Mucosa of descending colon (tissue), 3 donors: Measurements from ENCODE around the gene KRT33A. TPM values are rescaled to one million over a fixed set of nuclear protein-coding genes. Genes with fewer than 3 reads are reported as not detected.

Experiments used
- ATAC-seq: fragments of 200-7000 bp; cut with Tn5 transposase; one replicate; pipeline ENCODE4 v1.9.1; 2020; ENCODE audit warnings: mild to moderate bottlenecking, moderate library complexity
- DNase-seq, 3 donors: peaks; one replicate each; pipeline ENCODE4 v3.0.0-alpha.2; 2020
- H3K36me3 ChIP-seq: fragments of 200-600 bp; one replicate; pipeline ENCODE4 v1.8.0; 2021; ENCODE audit warnings: low read depth, mild to moderate bottlenecking
- H3K4me1 ChIP-seq: fragments of 200-600 bp; one replicate; pipeline ENCODE4 v1.8.0; 2021; ENCODE audit warnings: low read depth, mild to moderate bottlenecking
- H3K4me3 ChIP-seq: fragments of 200-600 bp; one replicate; pipeline ENCODE4 v1.8.0; 2021; ENCODE audit warnings: mild to moderate bottlenecking
- H3K9me3 ChIP-seq: fragments of 200-600 bp; one replicate; pipeline ENCODE4 v1.8.0; 2021; ENCODE audit warnings: mild to moderate bottlenecking
- CTCF ChIP-seq: fragments of 200-600 bp; IDR thresholded peaks from one replicate; pipeline ENCODE4 v1.8.0; 2022; ENCODE audit warnings: antibody characterized with exemption, mild to moderate bottlenecking
- intact Hi-C, 2 donors: fragments of 100-400 bp; cut with DNase I in 1 of 2; cut with micrococcal nuclease in 1 of 2; formaldehyde crosslinking; loops; one replicate each; pipeline versions ENCODE4 v1.11.0 to v1.11.1; 2022; cut with DNase I, micrococcal nuclease
- total RNA-seq, 3 donors: library from RNA; stranded (reverse); fragmentation: NEBNext Ultra II Directional in 2 of 3; extraction: Animal tissue kit (Norgen Biotek cat#: 25700) in 2 of 3; gene quantifications; one replicate each; pipeline versions ENCODE4 v1.2.1 to v1.2.4, GENCODE V29; 2021 to 2023
- donor health status: DM: no; HTN: no; CAD: no; lungs with moderate emphysema.
- donor health status: DM: no; HTN: no; CAD: no.
- donor health status: DM: no; HTN: yes; CAD: no.

Gene KRT33A
- total RNA-seq, 3 donors from 2014 or later: not detected

- no peak for TF ChIP-seq CTCF
- H3K4me3 ChIP-seq: no peak overlapping the region
- no peaks in the 10 kb centered on the region for H3K4me1 ChIP-seq
- H3K36me3 ChIP-seq: no peaks in the 10 kb centered on the region
- H3K9me3 ChIP-seq: no peaks in the 10 kb centered on the region
- intact Hi-C loops: no loop called here
- no peak for ATAC-seq
- peak in 1 of 3 donors; percentile 38 for DNase-seq
Observed at GRCh38 chr17:41325611-41326010, 25.0 kb downstream of the KRT33A start.

- no peaks in the 10 kb centered on the region for H3K9me3 ChIP-seq
- DNase-seq: no peak
- no peaks in the 10 kb centered on the region for H3K36me3 ChIP-seq
- H3K4me3 ChIP-seq: no peak overlapping the region
- ATAC-seq: no peak
- intact Hi-C loops: no loop called here
- no peak for TF ChIP-seq CTCF
- H3K4me1 ChIP-seq: no peaks in the 10 kb centered on the region
Observed at GRCh38 chr17:41325126-41325525, 25.5 kb downstream of the KRT33A start.

GRCh38 chr17:41324180-41325075 is 26.2 kb downstream of the KRT33A start:
- peak in 2 of 3 donors; percentile 36 to 41 for DNase-seq
- peak; percentile 73 for ATAC-seq
- intact Hi-C loops: loop anchor here in 1 of 2 donors (5.0 kb wide), 1 partner anchor 417 kb away; no protein-coding TSS in a partner anchor
- Histone ChIP-seq H3K36me3 (no peaks in the 10 kb centered on the region), H3K4me1 (no peaks in the 10 kb centered on the region), H3K9me3 (peaks cover 4% of the 10 kb centered on the region), H3K4me3 (no peak overlapping the region)
- TF ChIP-seq CTCF: no peak

- H3K4me3 ChIP-seq: no peak overlapping the region
- no peaks in the 10 kb centered on the region for H3K4me1 ChIP-seq
- TF ChIP-seq CTCF: no peak
- intact Hi-C loops: loop anchor here in 1 of 2 donors (5.0 kb wide), 1 partner anchor 416 kb away; no protein-coding TSS in a partner anchor
- DNase-seq (no peak), ATAC-seq (no peak)
- H3K36me3 ChIP-seq: no peaks in the 10 kb centered on the region
- peaks cover 5% of the 10 kb centered on the region for H3K9me3 ChIP-seq
Observed at GRCh38 chr17:41322903-41323895, 27.4 kb downstream of the KRT33A start.

GRCh38 chr17:41322094-41322902 is 28.3 kb downstream of the KRT33A start:
- peak in 1 of 3 donors; percentile 18 for DNase-seq
- Histone ChIP-seq H3K4me1 (no peaks in the 10 kb centered on the region), H3K36me3 (no peaks in the 10 kb centered on the region), H3K4me3 (no peak overlapping the region), H3K9me3 (peaks cover 5% of the 10 kb centered on the region)
- ATAC-seq: peak; percentile 70
- intact Hi-C loops: loop anchor here in 1 of 2 donors (5.0 kb wide), 1 partner anchor 415 kb away; no protein-coding TSS in a partner anchor
- peak; percentile 63 for TF ChIP-seq CTCF
